Fibroblast of lung (primary cell): Measurements from ENCODE around the gene KLK6.

Experiments used
- CTCF ChIP-seq, 2 donors: IDR thresholded peaks in 1 of 2; conservative IDR thresholded peaks in 1 of 2; 1 replicate in 1 of 2; 2 replicates in 1 of 2; pipeline ENCODE4 v1.5.1; 2011 to 2012; ENCODE audit warnings: low read length in 2 of 2, control low read depth in 1 of 2, inconsistent platforms in 1 of 2, low read depth in 1 of 2, mild to moderate bottlenecking in 1 of 2
- EZH2 ChIP-seq: IDR thresholded peaks from 2 replicates; pipeline ENCODE4 v1.5.1; 2012; ENCODE audit warnings: low read length, control low read depth, mild to moderate bottlenecking; ENCODE audit errors: missing control alignments

GRCh38 chr19:50932018-50932689 is 37.2 kb downstream of the KLK6 start:
- TF ChIP-seq CTCF (conservative IDR thresholded peaks at IDR 0.05 in 1 of 2, IDR thresholded peaks at IDR 0.05 in 1 of 2; ENCODE audit: low read depth in 1 of 2, low read length in 2 of 2) (no peak), EZH2 (no peak)
